ENCODE measurements around the gene RREB1. TPM values are rescaled to one million over a fixed set of nuclear protein-coding genes. Genes with fewer than 3 reads are reported as not detected.
A peak's percentile ranks its signal among the peaks of the same experiment; 100 is the strongest.

Gene RREB1
- polyA plus RNA-seq, 1 donor (not counting 4 experiments of a cell fraction or from before 2014, with no cell fraction given), result 6.1 TPM

DNA sequence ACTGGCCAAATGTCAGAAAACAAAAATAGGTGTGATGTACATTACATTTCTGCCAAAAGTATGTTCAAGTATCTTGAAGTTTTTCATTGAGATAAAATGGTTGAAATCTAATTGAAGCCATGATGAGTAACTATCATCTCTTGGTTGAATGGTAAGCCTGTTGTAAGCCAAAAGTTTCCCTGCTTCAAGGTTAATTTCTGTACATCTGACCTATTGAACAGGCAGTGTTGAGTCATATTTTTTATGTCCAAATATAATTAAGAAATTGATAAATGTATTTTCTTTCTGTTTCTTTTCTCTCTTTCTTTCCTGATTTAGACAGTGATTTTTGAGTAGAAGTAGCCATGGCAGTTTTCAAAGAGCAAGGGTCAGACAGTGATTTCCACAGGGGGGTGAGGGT, 4.4 kb downstream of the RREB1 start:
- H3K27ac ChIP-seq (ENCODE audit: control insufficient read depth, insufficient read depth, low read length), result peak overlapping the region; percentile 46

DNA sequence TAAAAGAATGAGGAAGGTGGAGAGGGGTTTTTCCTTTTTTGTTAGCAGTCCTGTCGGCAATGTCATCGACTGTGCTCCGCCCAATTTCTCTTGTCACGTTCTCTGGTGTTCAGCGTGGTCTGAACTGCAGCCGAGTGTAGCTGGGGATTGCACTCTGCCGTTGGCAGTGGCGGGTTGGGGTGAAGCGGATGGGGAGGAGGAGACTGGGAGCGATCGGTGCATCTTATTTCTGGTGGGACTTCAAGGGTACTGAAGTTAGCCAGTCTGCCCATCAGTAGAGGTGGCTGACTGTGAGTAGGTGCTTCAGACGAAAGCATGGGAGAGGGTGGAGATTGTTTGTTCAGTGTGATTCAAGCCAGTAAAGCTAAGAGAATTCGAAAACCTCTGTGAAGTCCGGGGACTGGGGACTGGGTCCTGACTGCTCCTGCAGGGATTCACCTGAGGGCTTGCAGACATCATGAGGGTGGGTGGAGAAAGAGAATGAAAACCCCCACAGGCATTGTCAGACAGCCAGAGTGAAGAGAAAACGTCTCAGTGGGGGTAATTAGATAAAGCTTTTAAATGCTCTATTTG, 5.1 kb downstream of the RREB1 start:
- H3K27me3 ChIP-seq (ENCODE audit: control insufficient read depth, extremely low read depth, insufficient read depth, low read length), result no peaks in the 10 kb centered on the region
- peak overlapping the region; percentile 97 for H3K4me2 ChIP-seq (ENCODE audit: control insufficient read depth, extremely low read depth, insufficient read depth, low read depth, low read length)
- no peaks in the 10 kb centered on the region for H3K9me3 ChIP-seq (ENCODE audit: control insufficient read depth, low read depth, low read length)
- peaks cover 62% of the 10 kb centered on the region for H3K4me1 ChIP-seq (ENCODE audit: control insufficient read depth, extremely low read depth, insufficient read depth, low read length)
- H4K20me1 ChIP-seq (ENCODE audit: control insufficient read depth, extremely low read depth, insufficient read depth, low read length), result peaks cover 10% of the 10 kb centered on the region
- peaks cover 18% of the 10 kb centered on the region for H3K9me1 ChIP-seq (ENCODE audit: control insufficient read depth, extremely low read depth, insufficient read depth, low read length)
- TF ChIP-seq, protein P1, sequence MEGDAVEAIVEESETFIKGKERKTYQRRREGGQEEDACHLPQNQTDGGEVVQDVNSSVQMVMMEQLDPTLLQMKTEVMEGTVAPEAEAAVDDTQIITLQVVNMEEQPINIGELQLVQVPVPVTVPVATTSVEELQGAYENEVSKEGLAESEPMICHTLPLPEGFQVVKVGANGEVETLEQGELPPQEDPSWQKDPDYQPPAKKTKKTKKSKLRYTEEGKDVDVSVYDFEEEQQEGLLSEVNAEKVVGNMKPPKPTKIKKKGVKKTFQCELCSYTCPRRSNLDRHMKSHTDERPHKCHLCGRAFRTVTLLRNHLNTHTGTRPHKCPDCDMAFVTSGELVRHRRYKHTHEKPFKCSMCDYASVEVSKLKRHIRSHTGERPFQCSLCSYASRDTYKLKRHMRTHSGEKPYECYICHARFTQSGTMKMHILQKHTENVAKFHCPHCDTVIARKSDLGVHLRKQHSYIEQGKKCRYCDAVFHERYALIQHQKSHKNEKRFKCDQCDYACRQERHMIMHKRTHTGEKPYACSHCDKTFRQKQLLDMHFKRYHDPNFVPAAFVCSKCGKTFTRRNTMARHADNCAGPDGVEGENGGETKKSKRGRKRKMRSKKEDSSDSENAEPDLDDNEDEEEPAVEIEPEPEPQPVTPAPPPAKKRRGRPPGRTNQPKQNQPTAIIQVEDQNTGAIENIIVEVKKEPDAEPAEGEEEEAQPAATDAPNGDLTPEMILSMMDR (optimal IDR thresholded peaks at IDR 0.05 in 1 of 3, IDR thresholded peaks at IDR 0.05 in 1 of 3, conservative IDR thresholded peaks at IDR 0.05 in 1 of 3; ENCODE audit: extremely low read depth in 1 of 3, insufficient read depth in 2 of 3, low read length in 3 of 3), result no peak
- no peak for TF ChIP-seq EZH2 (IDR thresholded peaks at IDR 0.05; ENCODE audit: low read length)
- dilution Hi-C loops (cut with MboI; ENCODE audit: extremely low pct_ligation_motif_present, low sequenced_read_pairs), result no loop called here
- peaks cover 99% of the 10 kb centered on the region for H3K79me2 ChIP-seq (ENCODE audit: control insufficient read depth, insufficient read depth, low read length)
- H3K4me3 ChIP-seq (ENCODE audit: control insufficient read depth in 2 of 3, extremely low read depth in 1 of 3, insufficient read depth in 2 of 3, low read depth in 1 of 3, low read length in 3 of 3), result peak overlapping the region; percentile 22 to 65 (median 59)
- H2AFZ ChIP-seq (ENCODE audit: control insufficient read depth, low read length), result peak overlapping the region; percentile 13
- peak overlapping the region; percentile 46 for H3K27ac ChIP-seq (ENCODE audit: control insufficient read depth, insufficient read depth, low read length)
- FAIRE-seq, result peak; percentile 60
- DNase-seq (ENCODE audit: low read depth, low spot score), result no peak
- H3K9ac ChIP-seq (ENCODE audit: control insufficient read depth, extremely low read depth, insufficient read depth, low read length), result peak overlapping the region; percentile 57
- peaks cover 0 to 8% of the 10 kb centered on the region in 2 experiments for H3K36me3 ChIP-seq (ENCODE audit: control insufficient read depth in 2 of 2, extremely low read depth in 1 of 2, insufficient read depth in 2 of 2, low read length in 2 of 2)

More for the DNA sequence above, 4.4 kb downstream of the RREB1 start:
- DNase-seq (ENCODE audit: low read depth, low spot score), result no peak
- Histone ChIP-seq H3K79me2 (ENCODE audit: control insufficient read depth, insufficient read depth, low read length) (peaks cover 94% of the 10 kb centered on the region), H4K20me1 (ENCODE audit: control insufficient read depth, extremely low read depth, insufficient read depth, low read length) (peaks cover 10% of the 10 kb centered on the region), H3K27me3 (ENCODE audit: control insufficient read depth, extremely low read depth, insufficient read depth, low read length) (no peaks in the 10 kb centered on the region), H3K4me1 (ENCODE audit: control insufficient read depth, extremely low read depth, insufficient read depth, low read length) (peaks cover 62% of the 10 kb centered on the region), H3K9ac (ENCODE audit: control insufficient read depth, extremely low read depth, insufficient read depth, low read length) (peak overlapping the region; percentile 57), H3K4me3 (ENCODE audit: control insufficient read depth in 2 of 3, extremely low read depth in 1 of 3, insufficient read depth in 2 of 3, low read depth in 1 of 3, low read length in 3 of 3) (peak overlapping the region in 2 of 3 experiments; percentile 59 to 65), H3K9me3 (ENCODE audit: control insufficient read depth, low read depth, low read length) (no peaks in the 10 kb centered on the region), H3K36me3 (ENCODE audit: control insufficient read depth in 2 of 2, extremely low read depth in 1 of 2, insufficient read depth in 2 of 2, low read length in 2 of 2) (peaks cover 0 to 8% of the 10 kb centered on the region in 2 experiments), H3K4me2 (ENCODE audit: control insufficient read depth, extremely low read depth, insufficient read depth, low read depth, low read length) (peak overlapping the region; percentile 97), H3K9me1 (ENCODE audit: control insufficient read depth, extremely low read depth, insufficient read depth, low read length) (peaks cover 18% of the 10 kb centered on the region), H2AFZ (ENCODE audit: control insufficient read depth, low read length) (no peak overlapping the region)
- FAIRE-seq, result no peak
- dilution Hi-C loops (cut with MboI; ENCODE audit: extremely low pct_ligation_motif_present, low sequenced_read_pairs), result no loop called here
- no peak for TF ChIP-seq EZH2 (IDR thresholded peaks at IDR 0.05; ENCODE audit: low read length)
- TF ChIP-seq, protein P1 (optimal IDR thresholded peaks at IDR 0.05 in 1 of 3, IDR thresholded peaks at IDR 0.05 in 1 of 3, conservative IDR thresholded peaks at IDR 0.05 in 1 of 3; ENCODE audit: extremely low read depth in 1 of 3, insufficient read depth in 2 of 3, low read length in 3 of 3), result no peak

Data from keratinocyte (primary cell).